B cell (primary cell): Measurements from ENCODE around the gene OR10AD1. TPM values are rescaled to one million over a fixed set of nuclear protein-coding genes. Genes with fewer than 3 reads are reported as not detected.
A peak's percentile ranks its signal among the peaks of the same experiment; 100 is the strongest.

ENCODE experiments used
- ATAC-seq: fragments of 200-7000 bp; cut with Tn5 transposase; one replicate; pipeline ENCODE4 v1.10.0; 2021; ENCODE audit warnings: low read depth, mild to moderate bottlenecking, moderate number of reproducible peaks, moderate library complexity
- CTCF ChIA-PET: fragments of 350-600 bp; sonication (Branson Sonifier 250); formaldehyde crosslinking; loops from one replicate; lab custom pipeline; 2021; ENCODE audit warnings: antibody characterized with exemption, inconsistent platforms; lab: Charles Lee
- POLR2A ChIA-PET: fragments of 350-600 bp; sonication (Branson Sonifier 250); formaldehyde crosslinking; loops from one replicate; lab custom pipeline; 2021; ENCODE audit warnings: antibody characterized with exemption; lab: Charles Lee
- DNase-seq: peaks from one replicate; pipeline ENCODE4 v3.0.0; 2013
- H2AFZ ChIP-seq: 2 replicates; pipeline ENCODE4 v1.6.1; 2012; ENCODE audit warnings: mild to moderate bottlenecking, low read depth, low read length; ENCODE audit not compliant: insufficient read depth, poor library complexity, severe bottlenecking
- H3K27ac ChIP-seq, 2 donors: 1 replicate in 1 of 2; 2 replicates in 1 of 2; pipeline ENCODE4 v1.5.1; 2012 to 2013; ENCODE audit warnings: low read length in 2 of 2, mild to moderate bottlenecking in 2 of 2, moderate library complexity in 1 of 2
- H3K27me3 ChIP-seq, 4 experiments: fragments of 200-600 bp in 1 of 4; sonication (generic) in 1 of 4; replicated peaks in 1 of 4; 1 replicate in 2 of 4; 2 replicates in 2 of 4; pipeline versions ENCODE4 v1.6.1 to v1.7.0; 2013 to 2016; ENCODE audit warnings: low read length in 3 of 4, mild to moderate bottlenecking in 2 of 4, mixed read lengths in 1 of 4, moderate library complexity in 1 of 4; ENCODE audit not compliant: insufficient read depth in 4 of 4, control insufficient read depth in 3 of 4; ENCODE audit errors: control extremely low read depth in 1 of 4
- H3K36me3 ChIP-seq, 2 experiments: replicated peaks in 1 of 2; 1 replicate in 1 of 2; 2 replicates in 1 of 2; pipeline versions ENCODE4 v1.6.1 to v1.7.1; 2013; ENCODE audit warnings: low read length in 1 of 2; ENCODE audit not compliant: insufficient read depth in 2 of 2, control insufficient read depth in 1 of 2; ENCODE audit errors: control extremely low read depth in 1 of 2, extremely low read depth in 1 of 2
- H3K4me1 ChIP-seq, 2 donors: fragments of 200-600 bp in 1 of 2; sonication (generic) in 1 of 2; 1 replicate in 1 of 2; 2 replicates in 1 of 2; pipeline versions ENCODE4 v1.5.1 to v1.6.1; 2013 to 2017; ENCODE audit warnings: low read length in 2 of 2; ENCODE audit not compliant: control insufficient read depth in 2 of 2, insufficient read depth in 2 of 2
- H3K4me2 ChIP-seq: replicated peaks from 2 replicates; pipeline ENCODE3; 2012; ENCODE audit warnings: mild to moderate bottlenecking, low read depth, low read length; ENCODE audit not compliant: poor library complexity, severe bottlenecking
- H3K4me3 ChIP-seq, 5 experiments: fragments of 200-600 bp in 1 of 5; sonication (generic) in 1 of 5; 1 replicate in 3 of 5; 2 replicates in 2 of 5; pipeline versions ENCODE4 v1.5.1 to v1.7.0; 2011 to 2016; ENCODE audit warnings: low read length in 4 of 5, mild to moderate bottlenecking in 4 of 5, low read depth in 2 of 5, control low read depth in 1 of 5, moderate library complexity in 1 of 5; ENCODE audit not compliant: insufficient read depth in 1 of 5; ENCODE audit errors: control extremely low read depth in 1 of 5, extremely low read depth in 1 of 5
- H3K79me2 ChIP-seq: fragments of 200-600 bp; sonication (generic); one replicate; pipeline ENCODE4 v1.6.0; 2016; ENCODE audit warnings: low read length; ENCODE audit not compliant: control insufficient read depth, insufficient read depth
- H3K9ac ChIP-seq: fragments of 200-600 bp; sonication (generic); 2 replicates; pipeline ENCODE4 v1.6.1; 2017; ENCODE audit warnings: mild to moderate bottlenecking, low read length, moderate library complexity
- H3K9me3 ChIP-seq, 3 donors: one replicate each; pipeline versions ENCODE4 v1.6.1 to v1.7.1; 2013; ENCODE audit warnings: low read length in 2 of 3; ENCODE audit not compliant: control insufficient read depth in 2 of 3, insufficient read depth in 1 of 3; ENCODE audit errors: control extremely low read depth in 1 of 3
- H4K20me1 ChIP-seq: 2 replicates; pipeline ENCODE4 v1.6.0; 2012; ENCODE audit warnings: mild to moderate bottlenecking, low read length; ENCODE audit not compliant: insufficient read depth, control insufficient read depth, poor library complexity, severe bottlenecking
- H3K27ac Mint-ChIP-seq: one replicate; pipeline ENCODE4 v1.8.0; 2021; ENCODE audit warnings: mixed read lengths
- H3K27me3 Mint-ChIP-seq: one replicate; pipeline ENCODE4 v1.8.0; 2021; ENCODE audit warnings: mixed read lengths
- H3K4me1 Mint-ChIP-seq: one replicate; pipeline ENCODE4 v1.8.0; 2021; ENCODE audit warnings: mixed read lengths
- H3K4me3 Mint-ChIP-seq: one replicate; pipeline ENCODE4 v1.8.0; 2021; ENCODE audit warnings: mixed read lengths
- H3K9me3 Mint-ChIP-seq: one replicate; pipeline ENCODE4 v1.8.0; 2022; ENCODE audit warnings: mixed read lengths; ENCODE audit not compliant: insufficient read depth
- EZH2 ChIP-seq: IDR thresholded peaks from 2 replicates; pipeline ENCODE4 v1.6.1; 2012; ENCODE audit warnings: borderline replicate concordance, low read depth, mild to moderate bottlenecking, moderate library complexity, low read length; ENCODE audit not compliant: insufficient read depth, poor library complexity, severe bottlenecking
- WGBS: methylation state at CpG from one replicate; pipeline ENCODE4 v1.1.5; 2013; ENCODE audit warnings: missing lambda C conversion rate; ENCODE audit not compliant: insufficient coverage; 5-methylcytosine and 5-hydroxymethylcytosine counted together
- intact Hi-C: fragments of 100-400 bp; cut with micrococcal nuclease; formaldehyde crosslinking; loops from one replicate; pipeline ENCODE4 v1.10.0; 2022
- polyA plus RNA-seq: library from polyadenylated mRNA; depleted of rRNA; stranded (reverse); fragments of >200 nt; gene quantifications from 2 replicates; pipeline ENCODE4 v1.2.3, GENCODE V29; 2012
- total RNA-seq, 2 donors: library from RNA; stranded (reverse); fragments of 120-200 nt in 1 of 2; gene quantifications; 1 replicate in 1 of 2; 2 replicates in 1 of 2; pipeline versions ENCODE4 v1.2.3 to v1.2.4, GENCODE V29; 2013 to 2022
- TF ChIP-seq, protein P1 (sequence below): fragments of 200-600 bp; IDR thresholded peaks from one replicate; pipeline ENCODE4 v1.8.0; 2022; ENCODE audit warnings: antibody characterized with exemption, mild to moderate bottlenecking

OR10AD1 gene
- total and polyA plus RNA-seq, 2 donors (not counting 1 experiment from before 2014, with no cell fraction given): not detected

DNA sequence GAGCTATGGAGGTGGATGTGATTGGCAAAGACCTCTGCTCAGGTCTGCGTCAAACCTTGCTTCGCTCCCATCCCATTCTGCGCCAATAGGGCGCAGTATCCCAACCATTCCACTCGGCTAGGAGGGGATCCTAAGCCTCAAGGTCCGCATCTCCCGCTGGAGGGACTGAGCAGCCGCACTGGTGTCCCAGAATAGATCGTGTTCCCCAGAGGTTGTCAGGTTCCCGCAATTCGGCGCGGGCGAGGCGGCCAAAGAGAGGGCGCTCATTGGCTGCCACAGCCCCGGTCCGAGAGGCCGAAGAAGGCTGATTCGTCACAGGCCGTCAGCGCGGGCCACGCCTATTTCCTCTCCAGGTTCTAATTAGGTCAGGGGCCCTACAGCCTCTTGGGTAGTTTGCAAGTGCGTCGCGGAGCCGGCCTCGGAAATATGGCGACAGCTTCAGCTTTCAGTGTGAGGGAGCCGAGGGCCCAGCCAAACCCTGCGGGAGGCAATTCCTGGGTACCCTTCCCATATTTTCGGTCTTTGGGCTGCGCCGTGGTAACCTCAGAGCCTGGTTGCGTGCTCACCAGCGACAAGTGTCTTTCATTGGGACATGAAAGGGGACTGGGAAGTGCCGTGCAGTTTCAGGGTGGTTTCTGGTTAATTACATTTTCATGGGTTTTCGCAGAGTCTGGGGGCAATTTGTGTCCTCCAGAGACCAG, 5.0 kb downstream of the OR10AD1 start:
- peak overlapping the region; percentile 84 for H3K4me2 ChIP-seq
- Mint-ChIP-seq H3K9me3 (peaks cover 2% of the 10 kb centered on the region), H3K27ac (peak overlapping the region; percentile 99), H3K27me3 (peaks cover 18% of the 10 kb centered on the region), H3K4me3 (peak overlapping the region; percentile 87), H3K4me1 (peaks cover 23% of the 10 kb centered on the region)
- peak overlapping the region; percentile 97 to 98 for H3K27ac ChIP-seq
- DNase-seq: peak; percentile 95
- no peaks in the 10 kb centered on the region for H3K9me3 ChIP-seq
- peaks cover 18% of the 10 kb centered on the region for H3K79me2 ChIP-seq
- peak overlapping the region; percentile 97 for H2AFZ ChIP-seq
- TF ChIP-seq EZH2: no peak
- TF ChIP-seq, protein P1, sequence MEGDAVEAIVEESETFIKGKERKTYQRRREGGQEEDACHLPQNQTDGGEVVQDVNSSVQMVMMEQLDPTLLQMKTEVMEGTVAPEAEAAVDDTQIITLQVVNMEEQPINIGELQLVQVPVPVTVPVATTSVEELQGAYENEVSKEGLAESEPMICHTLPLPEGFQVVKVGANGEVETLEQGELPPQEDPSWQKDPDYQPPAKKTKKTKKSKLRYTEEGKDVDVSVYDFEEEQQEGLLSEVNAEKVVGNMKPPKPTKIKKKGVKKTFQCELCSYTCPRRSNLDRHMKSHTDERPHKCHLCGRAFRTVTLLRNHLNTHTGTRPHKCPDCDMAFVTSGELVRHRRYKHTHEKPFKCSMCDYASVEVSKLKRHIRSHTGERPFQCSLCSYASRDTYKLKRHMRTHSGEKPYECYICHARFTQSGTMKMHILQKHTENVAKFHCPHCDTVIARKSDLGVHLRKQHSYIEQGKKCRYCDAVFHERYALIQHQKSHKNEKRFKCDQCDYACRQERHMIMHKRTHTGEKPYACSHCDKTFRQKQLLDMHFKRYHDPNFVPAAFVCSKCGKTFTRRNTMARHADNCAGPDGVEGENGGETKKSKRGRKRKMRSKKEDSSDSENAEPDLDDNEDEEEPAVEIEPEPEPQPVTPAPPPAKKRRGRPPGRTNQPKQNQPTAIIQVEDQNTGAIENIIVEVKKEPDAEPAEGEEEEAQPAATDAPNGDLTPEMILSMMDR: no peak
- POLR2A ChIA-PET: interaction anchor here (0.6 to 1.5 kb wide), 5 partner anchors 15 to 822 kb away, joined by 3 to 6 read pairs (median 5); partner anchors contain the start of genes ASB8, CCDC184 and SENP1
- H3K4me3 ChIP-seq: peak overlapping the region; percentile 76 to 100 (median 96)
- intact Hi-C loops: loop anchor here (1.0 to 2.0 kb wide), 5 partner anchors 9 to 152 kb away; partner anchors contain the start of genes ASB8, CCDC184 and ZNF641
- H3K4me1 ChIP-seq: peaks cover 18 to 20% of the 10 kb centered on the region in 2 donors
- peak overlapping the region; percentile 100 for H3K9ac ChIP-seq
- peak; percentile 99 for ATAC-seq
- peaks cover 0 to 12% (median 0%) of the 10 kb centered on the region in 4 experiments for H3K27me3 ChIP-seq
- CTCF ChIA-PET: interaction anchor here (0.5 to 4.5 kb wide), 11 partner anchors 8 to 114 kb away, joined by 3 to 35 read pairs (median 6); partner anchors contain the start of genes ASB8 and CCDC184
- H3K36me3 ChIP-seq: no peaks in the 10 kb centered on the region
- whole genome bisulfite sequencing: under 1% methylated on average over 39 of the region's 39 CpGs
- H4K20me1 ChIP-seq: no peaks in the 10 kb centered on the region
